K562 (cell line): ENCODE data around the gene TNPO2. TPM values are rescaled to one million over a fixed set of nuclear protein-coding genes. Genes with fewer than 3 reads are reported as not detected.

ENCODE experiments used
- CBX8 ChIP-seq: fragments of 200-600 bp; sonication (generic); IDR thresholded peaks from 2 replicates; pipeline ENCODE4 v1.6.1; 2012; ENCODE audit warnings: borderline replicate concordance, mixed run types, low read depth, mild to moderate bottlenecking, moderate library complexity, mixed read lengths, low read length, control low read depth, inconsistent platforms; ENCODE audit not compliant: poor library complexity, severe bottlenecking; ENCODE audit errors: extremely low read depth
- EP300 ChIP-seq: IDR thresholded peaks from 2 replicates; pipeline ENCODE4 v1.6.1; 2012; ENCODE audit warnings: low read length, improper control_type of control experiment
- FOSL1 ChIP-seq: fragments of 200-800 bp; sonication (Bioruptor generic); conservative IDR thresholded peaks from 2 replicates; pipeline ENCODE4 v1.6.1; 2016; ENCODE audit warnings: missing genetic modification characterization, missing compliant biosample characterization
- GATAD2B ChIP-seq: fragments of 450-650 bp; IDR thresholded peaks from 2 replicates; pipeline ENCODE4 v1.6.1; 2017; ENCODE audit warnings: mild to moderate bottlenecking, borderline replicate concordance
- HDAC1 ChIP-seq, 2 experiments: fragments of 450-650 bp; IDR thresholded peaks; 2 replicates each; pipeline ENCODE4 v1.6.1; 2016 to 2017; ENCODE audit warnings: inconsistent platforms in 1 of 2, mild to moderate bottlenecking in 1 of 2, moderate library complexity in 1 of 2
- HIVEP1 ChIP-seq: fragments of 250-450 bp; sonication (Bioruptor Pico); IDR thresholded peaks from 2 replicates; pipeline ENCODE4 v1.4.0; 2020; ENCODE audit warnings: mild to moderate bottlenecking
- HOXB6 ChIP-seq: fragments of 250-450 bp; sonication (Bioruptor Pico); IDR thresholded peaks from 2 replicates; pipeline ENCODE4 v1.5.1; 2022; ENCODE audit warnings: mild to moderate bottlenecking, borderline replicate concordance
- KDM5B ChIP-seq: fragments of 200-600 bp; sonication (generic); IDR thresholded peaks from 2 replicates; pipeline ENCODE4 v1.6.1; 2012; ENCODE audit warnings: low read depth, mild to moderate bottlenecking, moderate library complexity, low read length, control low read depth, inconsistent platforms; ENCODE audit not compliant: insufficient replicate concordance
- NBN ChIP-seq: fragments of 450-650 bp; IDR thresholded peaks from 2 replicates; pipeline ENCODE4 v1.6.1; 2016; ENCODE audit warnings: low read depth, mild to moderate bottlenecking
- NCOA6 ChIP-seq: fragments of 450-650 bp; IDR thresholded peaks from 2 replicates; pipeline ENCODE4 v1.6.1; 2017; ENCODE audit warnings: mild to moderate bottlenecking
- NFIX ChIP-seq: fragments of 250-450 bp; sonication (Bioruptor Pico); IDR thresholded peaks from 2 replicates; pipeline ENCODE4 v1.4.0; 2020; ENCODE audit warnings: low read depth, mild to moderate bottlenecking, moderate library complexity
- RAD51 ChIP-seq: fragments of 450-650 bp; IDR thresholded peaks from 2 replicates; pipeline ENCODE4 v1.7.1; 2016; ENCODE audit warnings: low read depth, mild to moderate bottlenecking, borderline replicate concordance
- SMAD3 ChIP-seq: fragments of 450-650 bp; formaldehyde crosslinking; conservative IDR thresholded peaks from 2 replicates; pipeline ENCODE4 v1.4.0; 2020; ENCODE audit warnings: mild to moderate bottlenecking
- SUPT5H ChIP-seq: fragments of 450-650 bp; IDR thresholded peaks from 2 replicates; pipeline ENCODE4 v1.6.1; 2016
- ZNF140 ChIP-seq: fragments of 250-450 bp; sonication (Bioruptor Pico); IDR thresholded peaks from 2 replicates; pipeline ENCODE4 v1.8.0; 2021; ENCODE audit warnings: moderate library complexity, mild to moderate bottlenecking, inconsistent platforms
- ZNF197 ChIP-seq: fragments of 200-800 bp; sonication (Bioruptor generic); IDR thresholded peaks from 2 replicates; pipeline ENCODE4 v1.6.1; 2016; ENCODE audit warnings: low read depth, missing genetic modification characterization, missing compliant biosample characterization
- ZNF561 ChIP-seq: fragments of 450-650 bp; formaldehyde crosslinking; conservative IDR thresholded peaks from 2 replicates; pipeline ENCODE4 v1.4.0; 2020; ENCODE audit warnings: mild to moderate bottlenecking, moderate library complexity
- ZNF699 ChIP-seq: fragments of 250-450 bp; sonication (Bioruptor Pico); IDR thresholded peaks from 2 replicates; pipeline ENCODE4 v1.8.0; 2021; ENCODE audit warnings: mild to moderate bottlenecking, moderate library complexity; ENCODE audit not compliant: insufficient replicate concordance
- polyA plus RNA-seq, 8 experiments: library from polyadenylated mRNA; depleted of rRNA in 4 of 8; stranded (reverse) in 5 of 8; unstranded in 3 of 8; fragments of >200 nt; fragmentation: Nextera tagmentation in 2 of 8; fragmentation: Illumina TruSeq in 1 of 8; extraction: Ambion mirVana in 2 of 8; extraction: Trizol in 1 of 8; gene quantifications; 2 replicates each; pipeline versions ENCODE4 v1.2.1 to v1.2.3, GENCODE V29; 2011 to 2014; ENCODE audit warnings: inconsistent platforms in 1 of 8, missing spikeins in 1 of 8
- total RNA-seq, 7 experiments: library from RNA; depleted of rRNA in 6 of 7; stranded (reverse); fragments of >200 nt in 6 of 7; fragmentation: Illumina TruSeq in 2 of 7; extraction: Trizol in 2 of 7; gene quantifications; 2 replicates each; pipeline versions ENCODE4 v1.2.1 to v1.2.3, GENCODE V29; 2011 to 2021; ENCODE audit warnings: low replicate concordance in 1 of 7
- TF ChIP-seq, protein P1 (sequence below): fragments of 450-650 bp; formaldehyde crosslinking; IDR thresholded peaks from 2 replicates; pipeline ENCODE4 v1.4.0; 2020; ENCODE audit warnings: mild to moderate bottlenecking
- TF ChIP-seq, protein P2 (sequence below), 2 experiments: IDR thresholded peaks; 2 replicates each; pipeline ENCODE4 v1.6.1; 2012; ENCODE audit warnings: improper control_type of control experiment in 2 of 2, low read depth in 2 of 2, low read length in 2 of 2, borderline replicate concordance in 1 of 2
- TF ChIP-seq, protein P3 (sequence below): fragments of 450-650 bp; formaldehyde crosslinking; IDR thresholded peaks from 2 replicates; pipeline ENCODE4 v1.4.0; 2020; ENCODE audit warnings: mild to moderate bottlenecking, mixed read lengths

TNPO2 gene
- total and polyA plus RNA-seq, 9 of the 15 experiments (the other 6 are each of a cell fraction or from before 2014, with no cell fraction given), result 6.0 to 126 (median 53.8) TPM

DNA sequence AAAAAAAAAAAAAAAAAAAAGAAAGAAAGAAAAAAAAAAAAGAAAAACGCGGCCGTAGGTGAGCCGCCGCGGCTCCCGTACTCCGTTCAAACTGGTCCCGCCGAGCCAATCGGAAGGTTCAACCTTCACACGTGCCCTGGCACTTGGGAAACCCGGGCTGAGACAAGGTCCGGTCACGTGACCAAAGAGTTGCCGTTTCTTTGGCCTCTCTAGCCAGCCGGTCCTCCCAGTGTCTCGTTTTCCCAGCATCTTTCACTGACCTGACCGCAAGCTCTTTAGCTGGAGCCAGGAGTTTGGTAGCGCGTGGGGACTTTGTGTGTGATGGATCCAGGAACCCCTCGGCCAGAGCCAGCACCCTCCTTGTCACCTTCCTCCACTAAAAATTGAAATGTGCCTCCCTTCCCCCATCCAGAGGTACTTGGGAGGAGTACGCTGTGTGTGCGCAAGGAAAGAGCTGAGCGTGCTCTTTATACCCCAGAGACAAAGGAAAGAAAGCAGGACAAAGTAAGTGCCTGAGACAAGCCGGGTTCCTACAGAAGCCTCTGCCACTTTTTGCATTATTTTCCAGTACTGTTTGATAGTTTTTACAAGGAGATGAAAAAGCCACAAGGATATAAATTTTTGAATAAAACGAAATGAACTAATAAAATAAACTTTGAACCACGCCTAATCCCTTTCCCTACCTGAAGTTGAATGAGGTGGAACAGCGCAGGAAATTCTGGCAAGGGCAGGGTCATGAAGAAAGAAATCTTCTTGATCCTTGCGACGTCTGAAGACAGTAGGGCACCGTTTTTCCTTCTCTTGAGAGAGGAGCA lies 959 bp downstream of the TNPO2 start (continued):
- TF ChIP-seq, protein P1, sequence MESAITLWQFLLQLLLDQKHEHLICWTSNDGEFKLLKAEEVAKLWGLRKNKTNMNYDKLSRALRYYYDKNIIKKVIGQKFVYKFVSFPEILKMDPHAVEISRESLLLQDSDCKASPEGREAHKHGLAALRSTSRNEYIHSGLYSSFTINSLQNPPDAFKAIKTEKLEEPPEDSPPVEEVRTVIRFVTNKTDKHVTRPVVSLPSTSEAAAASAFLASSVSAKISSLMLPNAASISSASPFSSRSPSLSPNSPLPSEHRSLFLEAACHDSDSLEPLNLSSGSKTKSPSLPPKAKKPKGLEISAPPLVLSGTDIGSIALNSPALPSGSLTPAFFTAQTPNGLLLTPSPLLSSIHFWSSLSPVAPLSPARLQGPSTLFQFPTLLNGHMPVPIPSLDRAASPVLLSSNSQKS (CRISPR knock-in tag), result no peak
- TF ChIP-seq HOXB6 (CRISPR knock-in tag), result no peak
- no peak for TF ChIP-seq EP300
- no peak for TF ChIP-seq ZNF699 (CRISPR knock-in tag)
- no peak for TF ChIP-seq NFIX (CRISPR knock-in tag)
- TF ChIP-seq, protein P2, sequence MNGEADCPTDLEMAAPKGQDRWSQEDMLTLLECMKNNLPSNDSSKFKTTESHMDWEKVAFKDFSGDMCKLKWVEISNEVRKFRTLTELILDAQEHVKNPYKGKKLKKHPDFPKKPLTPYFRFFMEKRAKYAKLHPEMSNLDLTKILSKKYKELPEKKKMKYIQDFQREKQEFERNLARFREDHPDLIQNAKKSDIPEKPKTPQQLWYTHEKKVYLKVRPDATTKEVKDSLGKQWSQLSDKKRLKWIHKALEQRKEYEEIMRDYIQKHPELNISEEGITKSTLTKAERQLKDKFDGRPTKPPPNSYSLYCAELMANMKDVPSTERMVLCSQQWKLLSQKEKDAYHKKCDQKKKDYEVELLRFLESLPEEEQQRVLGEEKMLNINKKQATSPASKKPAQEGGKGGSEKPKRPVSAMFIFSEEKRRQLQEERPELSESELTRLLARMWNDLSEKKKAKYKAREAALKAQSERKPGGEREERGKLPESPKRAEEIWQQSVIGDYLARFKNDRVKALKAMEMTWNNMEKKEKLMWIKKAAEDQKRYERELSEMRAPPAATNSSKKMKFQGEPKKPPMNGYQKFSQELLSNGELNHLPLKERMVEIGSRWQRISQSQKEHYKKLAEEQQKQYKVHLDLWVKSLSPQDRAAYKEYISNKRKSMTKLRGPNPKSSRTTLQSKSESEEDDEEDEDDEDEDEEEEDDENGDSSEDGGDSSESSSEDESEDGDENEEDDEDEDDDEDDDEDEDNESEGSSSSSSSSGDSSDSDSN (IDR thresholded peaks at IDR 0.05; ENCODE audit: borderline replicate concordance in 1 of 2, low read depth in 2 of 2, low read length in 2 of 2), result no peak
- 0 out of 2 replicates have a peak, but pooled peaks have one; percentile 43 for TF ChIP-seq GATAD2B
- peak; percentile 7 for TF ChIP-seq KDM5B
- TF ChIP-seq ZNF561 (CRISPR knock-in tag), result no peak
- TF ChIP-seq SUPT5H, result peak; percentile 84
- TF ChIP-seq RAD51, result peak; percentile 100
- 0 out of 2 replicates have a peak, but pooled peaks have one; percentile 47 for TF ChIP-seq SMAD3 (CRISPR knock-in tag)
- no peak for TF ChIP-seq CBX8
- TF ChIP-seq HIVEP1 (CRISPR knock-in tag), result 0 out of 2 replicates have a peak, but pooled peaks have one; percentile 58
- no peak for TF ChIP-seq ZNF140 (CRISPR knock-in tag)
- TF ChIP-seq FOSL1 (tag), result no peak; the same call in 1 of the 2 replicates
- peak in 1 of 2 experiments; percentile 80; a peak in 2 of 4 replicates for TF ChIP-seq HDAC1 (IDR thresholded peaks at IDR 0.05)
- peak; percentile 48; the same call in 1 of the 2 replicates for TF ChIP-seq ZNF197 (CRISPR knock-in tag)
- 0 out of 2 replicates have a peak, but pooled peaks have one; percentile 24 for TF ChIP-seq NBN
- TF ChIP-seq NCOA6, result no peak
- TF ChIP-seq, protein P3, sequence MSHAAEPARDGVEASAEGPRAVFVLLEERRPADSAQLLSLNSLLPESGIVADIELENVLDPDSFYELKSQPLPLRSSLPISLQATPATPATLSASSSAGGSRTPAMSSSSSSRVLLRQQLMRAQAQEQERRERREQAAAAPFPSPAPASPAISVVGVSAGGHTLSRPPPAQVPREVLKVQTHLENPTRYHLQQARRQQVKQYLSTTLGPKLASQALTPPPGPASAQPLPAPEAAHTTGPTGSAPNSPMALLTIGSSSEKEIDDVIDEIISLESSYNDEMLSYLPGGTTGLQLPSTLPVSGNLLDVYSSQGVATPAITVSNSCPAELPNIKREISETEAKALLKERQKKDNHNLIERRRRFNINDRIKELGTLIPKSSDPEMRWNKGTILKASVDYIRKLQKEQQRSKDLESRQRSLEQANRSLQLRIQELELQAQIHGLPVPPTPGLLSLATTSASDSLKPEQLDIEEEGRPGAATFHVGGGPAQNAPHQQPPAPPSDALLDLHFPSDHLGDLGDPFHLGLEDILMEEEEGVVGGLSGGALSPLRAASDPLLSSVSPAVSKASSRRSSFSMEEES, result peak; percentile 100
